GM18520 (cell line): Measurements from ENCODE around the gene PPP4R3A.

Experiments
- ATAC-seq: cut with Tn5 transposase; IDR thresholded peaks from one replicate; pipeline ENCODE4 v1.9.1; 2021; ENCODE audit not compliant: unreplicated experiment

The PPP4R3A gene

DNA sequence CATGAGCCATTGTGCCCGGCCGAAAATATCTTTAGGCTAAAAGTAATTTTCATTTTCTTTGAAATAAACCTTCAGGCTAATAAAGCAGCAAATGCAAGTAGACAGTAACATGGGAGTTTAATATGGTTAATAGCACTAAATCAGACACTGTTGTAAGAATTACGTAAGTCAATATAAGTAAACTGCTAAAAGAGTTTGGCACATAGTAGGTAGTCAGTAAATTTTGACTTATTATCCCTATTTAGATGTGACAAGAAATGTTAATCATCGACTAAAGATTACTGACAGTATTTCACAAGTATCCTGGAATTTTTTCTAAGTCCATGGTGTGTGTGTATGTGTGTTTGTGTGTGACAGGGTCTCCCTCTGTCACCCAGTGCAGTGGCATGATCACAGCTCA lies 3.9 kb downstream of the PPP4R3A start:
- ATAC-seq = no peak

DNA sequence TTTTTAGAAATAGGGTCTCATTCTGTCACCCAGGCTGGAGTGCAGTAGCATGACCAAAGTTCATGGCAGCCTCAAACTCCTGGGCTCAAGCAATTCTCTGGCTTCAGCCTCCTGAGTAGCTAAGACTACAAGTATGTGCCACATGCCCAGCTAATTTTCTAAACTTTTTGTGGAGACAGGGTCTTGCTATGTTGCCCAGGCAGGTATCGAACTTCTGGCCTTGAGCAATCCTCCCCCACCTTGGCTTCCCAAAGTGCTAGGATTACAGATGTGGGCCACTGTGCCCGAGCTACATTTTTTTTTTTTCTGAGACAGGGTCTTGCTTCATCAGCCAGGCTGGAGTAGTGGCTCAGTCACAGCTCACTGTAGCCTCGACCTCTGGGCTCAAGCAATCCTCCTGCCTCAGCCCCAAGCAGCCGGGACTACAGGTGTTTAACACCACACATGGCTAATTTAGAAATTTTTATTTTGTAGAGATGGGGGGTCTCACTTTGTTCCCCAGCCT lies 7.1 kb downstream of the PPP4R3A start:
- ATAC-seq = no peak

DNA sequence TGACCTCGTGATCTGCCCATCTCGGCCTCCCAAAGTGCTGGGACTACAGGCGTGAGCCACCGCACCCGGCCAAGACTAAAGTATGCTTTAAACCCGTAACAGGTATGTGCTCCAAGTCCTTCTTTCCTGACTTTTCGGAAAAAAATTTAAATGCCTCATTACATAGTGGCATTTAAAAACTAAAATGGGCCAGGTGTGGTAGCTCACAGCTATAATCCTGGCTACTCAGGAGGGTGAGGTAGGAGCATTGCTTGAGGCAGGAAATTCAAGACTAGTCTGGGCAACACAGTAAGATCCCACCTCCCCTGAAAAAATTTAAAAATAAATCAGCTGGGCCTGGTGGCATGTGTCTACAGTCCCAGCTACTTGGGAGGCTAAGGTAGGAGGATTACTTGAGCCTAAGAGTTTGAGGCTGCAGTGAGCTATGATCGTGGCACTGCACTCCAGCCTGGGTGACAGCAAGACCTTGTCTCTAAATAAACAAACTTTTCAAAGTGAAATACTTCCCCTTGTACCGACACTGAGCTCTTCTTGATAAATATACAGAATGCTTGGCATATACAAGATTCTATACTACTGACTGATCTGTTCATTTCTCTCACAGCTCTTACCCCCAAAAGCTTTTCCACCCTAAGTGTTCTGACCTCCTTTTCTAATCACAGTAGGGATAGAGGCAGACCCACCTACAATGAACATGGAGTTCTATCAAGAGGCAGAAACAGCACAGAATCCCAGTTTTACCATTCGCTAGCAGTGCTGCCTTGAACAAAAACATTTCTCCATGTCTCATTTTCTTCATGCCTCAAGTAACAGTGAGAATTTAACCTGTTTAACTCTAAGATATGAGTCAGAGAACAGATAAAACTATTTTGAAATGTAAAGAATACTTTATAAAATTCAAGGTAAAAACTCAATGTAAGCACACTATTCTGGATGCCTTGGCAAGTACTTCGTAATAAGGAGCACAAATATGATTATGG lies 7.9 kb downstream of the PPP4R3A start:
- ATAC-seq = no peak

DNA sequence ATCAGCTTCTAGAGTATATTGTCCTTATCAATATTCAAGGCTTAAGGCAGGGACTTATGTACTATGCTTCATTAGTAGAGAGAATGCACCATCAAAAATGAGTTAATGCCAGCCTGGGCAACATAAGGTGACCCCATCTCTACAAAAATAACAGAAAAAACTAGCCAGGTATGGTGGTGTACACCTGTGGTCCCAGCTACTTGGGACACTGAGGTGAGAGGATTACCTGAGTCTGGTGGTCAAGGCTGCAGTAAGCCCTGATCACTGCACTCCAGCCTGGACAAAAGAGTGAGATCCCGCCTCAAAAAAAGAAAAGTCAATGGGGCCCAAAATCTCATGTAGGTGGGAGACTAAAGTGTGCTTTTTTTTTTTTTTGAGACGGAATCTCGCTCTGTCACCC lies 8.8 kb downstream of the PPP4R3A start:
- no peak for ATAC-seq

DNA sequence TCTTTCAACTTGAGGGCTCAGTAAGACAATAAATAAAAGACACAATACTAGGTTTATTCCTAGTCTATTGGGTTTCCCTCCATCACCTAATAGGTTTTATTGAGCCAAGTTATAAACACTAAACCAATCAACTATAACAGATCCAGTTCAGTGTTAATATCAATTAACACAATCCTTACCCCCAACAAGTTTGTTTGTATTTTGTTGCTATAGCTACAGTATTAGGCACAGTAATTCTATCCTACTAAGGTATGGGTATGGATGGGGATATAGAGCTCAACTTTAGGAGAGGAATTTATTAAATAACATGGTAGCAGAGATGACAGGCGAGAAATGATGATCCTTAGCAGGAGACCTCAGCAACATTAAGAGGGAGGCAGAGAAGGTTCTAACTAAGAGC lies 13.3 kb downstream of the PPP4R3A start:
- ATAC-seq = no peak

DNA sequence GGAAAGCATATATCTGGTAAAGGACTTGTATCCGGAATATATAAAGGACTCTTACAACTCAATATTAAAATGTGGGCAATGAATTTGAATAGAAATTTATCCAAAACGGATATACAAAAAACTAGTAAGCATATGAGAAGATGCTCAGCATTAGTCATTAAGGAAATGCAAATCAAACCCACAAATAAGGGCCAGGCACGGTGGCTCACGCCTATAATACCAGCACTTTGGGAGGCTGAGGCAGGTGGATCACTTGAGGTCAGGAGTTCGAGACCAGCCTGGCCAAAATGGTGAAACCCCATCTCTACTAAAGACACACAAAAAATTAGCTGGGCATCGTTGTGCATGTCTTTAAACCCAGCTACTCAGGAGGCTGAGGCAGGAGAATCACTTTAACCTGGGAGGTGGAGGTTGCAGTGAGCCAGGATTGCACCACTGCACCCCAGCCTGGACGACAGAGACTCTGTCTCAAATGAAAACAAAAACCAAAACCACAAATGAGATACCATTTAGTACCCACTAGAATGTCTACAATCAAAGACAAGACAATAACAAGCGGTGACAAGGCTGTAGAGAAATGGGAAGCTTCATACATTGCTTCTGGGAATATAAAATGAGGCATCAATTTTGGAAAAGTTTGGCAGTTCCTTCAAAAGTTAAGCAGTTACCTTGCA lies 15.6 kb downstream of the PPP4R3A start:
- peak; percentile 35 for ATAC-seq

DNA sequence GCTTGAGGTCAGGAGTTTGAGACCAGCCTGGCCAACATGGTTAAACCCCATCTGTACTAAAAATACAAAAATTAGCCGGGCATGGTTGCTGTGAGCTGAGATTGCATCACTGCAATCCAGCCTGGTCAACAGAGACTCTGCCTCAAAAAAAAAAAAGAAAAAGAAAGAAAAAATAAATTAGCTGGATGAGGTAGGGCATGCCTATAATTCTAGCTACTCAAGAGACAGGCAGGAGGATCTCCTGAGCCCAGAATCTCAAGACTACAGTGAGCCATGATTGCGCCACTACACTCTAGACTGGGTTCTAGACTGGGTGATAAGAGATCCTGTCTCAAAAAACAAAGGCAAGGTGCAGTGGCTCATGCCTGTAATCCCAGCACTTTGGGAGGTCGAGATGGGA lies 16.9 kb downstream of the PPP4R3A start:
- no peak for ATAC-seq

DNA sequence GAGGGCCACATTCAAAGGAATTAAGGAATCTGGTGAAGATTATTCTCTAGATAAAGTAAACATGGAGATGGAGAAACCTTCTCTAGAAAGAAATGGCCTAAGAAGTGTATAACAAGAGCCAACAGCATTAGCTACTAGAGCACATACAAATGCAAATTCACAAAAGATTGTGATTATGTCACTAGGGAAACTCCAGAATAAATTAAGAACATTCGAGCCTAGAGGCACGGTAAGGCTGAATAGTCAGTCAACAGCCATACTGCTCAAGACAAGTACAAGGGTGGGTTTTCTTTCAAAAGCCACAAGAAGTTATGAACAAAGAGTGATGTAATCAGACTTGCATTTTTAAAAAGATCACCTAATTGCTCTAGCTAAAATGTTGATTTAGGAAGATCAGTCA lies 25.4 kb downstream of the PPP4R3A start:
- ATAC-seq = peak; percentile 45

DNA sequence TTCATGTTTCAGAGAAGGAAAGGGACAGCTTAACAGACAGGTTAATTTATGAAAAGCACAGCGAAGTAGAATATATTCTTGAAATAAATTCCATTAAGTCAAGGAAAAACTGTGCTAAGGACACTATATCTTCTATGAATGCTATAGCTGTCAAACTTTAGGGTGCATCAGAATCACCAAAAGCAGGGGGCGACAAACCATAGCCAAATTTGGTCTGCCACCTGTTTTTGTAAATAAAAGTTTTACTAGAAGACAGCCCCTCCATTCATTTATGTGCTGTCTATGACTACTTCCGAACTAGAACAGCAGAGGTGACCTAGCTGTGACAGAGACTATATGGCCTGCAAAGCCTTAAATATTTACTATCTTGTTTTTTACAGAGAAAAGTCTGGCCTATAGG lies 25.9 kb downstream of the PPP4R3A start:
- no peak for ATAC-seq

DNA sequence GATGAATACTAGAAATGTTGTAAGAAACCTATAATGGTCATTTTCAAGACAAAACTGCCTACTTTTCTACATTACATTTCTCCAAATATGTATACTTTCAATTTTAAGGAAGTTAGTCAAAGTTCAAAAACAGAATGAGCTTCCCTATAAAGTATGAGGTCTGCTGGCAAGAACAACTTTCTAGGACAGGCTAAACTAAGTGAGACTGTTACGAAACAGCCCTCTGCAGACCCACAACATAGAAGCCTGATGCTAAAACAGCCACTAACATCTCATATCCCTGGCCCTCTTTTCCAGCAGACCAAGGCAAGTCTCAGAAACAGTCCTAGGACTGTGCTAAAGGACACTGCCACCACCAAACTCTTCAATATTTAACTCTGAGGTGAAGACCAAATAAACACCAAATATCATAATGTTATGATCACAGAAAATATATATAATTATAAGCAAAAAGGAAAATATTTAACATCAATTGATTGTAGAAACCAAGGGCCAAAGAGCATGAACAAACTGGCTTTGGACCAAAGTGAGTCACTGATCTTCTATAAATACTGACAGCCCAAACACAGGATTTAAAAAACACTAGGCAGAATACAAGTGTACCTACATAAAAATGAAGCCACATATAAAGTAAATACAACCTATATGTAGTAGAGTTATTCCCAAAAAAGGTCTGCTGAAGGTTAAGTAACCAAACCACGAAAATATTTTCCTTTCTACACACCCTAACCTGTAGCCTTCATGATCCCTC lies 27.7 kb downstream of the PPP4R3A start:
- no peak for ATAC-seq

DNA sequence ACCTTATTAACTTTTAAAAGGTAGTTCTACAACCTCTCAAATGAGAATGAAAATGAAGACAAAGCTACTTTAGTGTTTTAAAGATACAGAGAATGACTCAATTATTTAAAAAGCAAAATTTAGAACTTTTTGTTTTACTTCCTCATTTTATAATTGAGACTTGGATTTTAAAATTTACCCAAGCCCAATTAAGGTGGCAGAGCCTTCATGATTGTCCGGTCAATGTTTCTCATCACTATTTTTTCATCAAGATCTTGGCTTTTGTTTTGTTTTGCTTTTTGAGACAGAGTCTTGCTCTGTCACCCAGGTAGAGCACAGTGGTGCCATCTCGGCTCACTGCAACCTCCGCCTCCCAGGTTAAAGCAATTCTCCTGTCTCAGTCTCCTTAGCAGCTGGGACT lies 32.7 kb downstream of the PPP4R3A start:
- no peak for ATAC-seq

DNA sequence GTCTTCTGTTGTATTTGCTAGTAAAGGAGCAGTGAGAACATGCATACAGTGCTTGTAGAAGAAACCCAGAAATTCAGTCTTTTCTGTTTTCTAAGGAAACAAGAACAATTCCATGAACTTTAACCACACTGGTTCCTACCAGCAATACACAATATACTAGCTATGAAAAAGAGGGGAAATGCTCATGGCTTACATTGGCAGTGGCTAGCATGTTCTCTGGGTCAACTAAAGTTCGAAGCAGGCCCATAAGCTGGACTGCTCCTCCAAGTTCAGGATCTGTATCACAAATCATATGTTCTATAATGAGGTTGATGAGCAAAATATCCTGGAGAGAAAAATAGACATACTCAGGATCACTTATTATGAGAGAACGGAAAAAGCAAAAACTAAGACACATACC lies 37.1 kb downstream of the PPP4R3A start:
- no peak for ATAC-seq

DNA sequence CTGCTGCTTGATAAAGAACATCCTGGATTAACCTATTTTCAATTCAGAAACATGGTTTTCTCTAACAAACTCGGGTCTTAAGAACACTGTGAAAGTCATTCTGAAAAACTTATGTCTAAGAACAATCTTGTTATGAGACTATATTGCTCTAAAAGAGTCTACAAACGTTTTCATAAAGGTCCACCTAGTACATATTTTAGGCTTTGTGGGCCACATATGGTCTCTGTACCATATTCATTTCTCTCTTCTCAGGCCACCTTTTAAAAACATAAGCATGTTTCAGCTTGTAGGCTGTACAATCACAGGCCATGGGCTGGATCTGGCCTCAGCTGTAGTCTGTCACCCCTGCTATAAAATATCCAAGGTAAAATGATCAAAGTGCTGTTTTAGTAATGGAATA lies 39.9 kb downstream of the PPP4R3A start:
- no peak for ATAC-seq

DNA sequence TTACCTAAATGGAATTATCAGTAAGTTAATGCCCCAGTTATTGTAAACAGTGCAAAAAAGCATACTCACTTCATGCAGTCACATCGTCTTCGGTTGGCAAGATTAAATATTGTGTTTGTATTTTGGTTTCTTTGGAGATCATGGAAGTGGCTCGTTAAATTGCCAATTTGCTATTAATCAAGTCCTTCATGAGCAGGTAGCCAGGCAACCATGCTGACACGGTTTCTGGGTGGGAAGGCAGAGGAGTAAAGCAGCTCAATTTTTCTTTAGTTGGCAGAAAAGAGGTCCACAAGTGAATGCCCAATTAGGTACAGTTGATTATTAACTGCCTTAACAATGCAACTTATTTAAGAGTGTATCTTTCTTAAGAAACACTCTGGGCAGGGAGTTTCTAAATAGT lies 43.9 kb downstream of the PPP4R3A start:
- no peak for ATAC-seq

DNA sequence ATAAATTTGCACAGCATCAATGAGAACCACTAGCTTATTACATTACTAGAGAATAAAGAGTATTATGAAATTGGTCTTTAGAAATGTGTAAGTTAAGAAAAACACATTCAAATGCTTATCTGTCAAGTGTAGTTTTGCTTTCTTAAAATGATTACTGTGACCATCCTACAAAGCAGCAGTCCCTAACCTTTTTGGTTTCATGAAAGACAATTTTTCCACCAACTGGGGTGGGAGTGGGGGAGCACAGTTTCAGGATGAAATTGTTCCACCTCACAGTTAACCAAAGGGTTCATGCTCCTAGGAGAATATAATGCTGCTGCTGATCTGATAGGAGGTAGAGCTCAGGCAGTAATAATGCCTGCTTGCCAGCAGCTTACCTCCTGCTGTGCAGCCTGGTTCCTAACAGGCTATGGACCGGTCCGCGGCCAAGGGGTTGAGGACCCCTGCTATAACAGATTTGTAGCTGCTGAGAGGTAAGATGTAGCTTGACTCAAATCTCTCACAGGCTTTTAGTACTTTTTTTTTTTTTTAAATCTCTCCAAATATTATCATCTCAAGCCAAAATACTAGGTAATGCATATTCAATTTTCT lies 45.4 kb downstream of the PPP4R3A start:
- ATAC-seq = no peak

DNA sequence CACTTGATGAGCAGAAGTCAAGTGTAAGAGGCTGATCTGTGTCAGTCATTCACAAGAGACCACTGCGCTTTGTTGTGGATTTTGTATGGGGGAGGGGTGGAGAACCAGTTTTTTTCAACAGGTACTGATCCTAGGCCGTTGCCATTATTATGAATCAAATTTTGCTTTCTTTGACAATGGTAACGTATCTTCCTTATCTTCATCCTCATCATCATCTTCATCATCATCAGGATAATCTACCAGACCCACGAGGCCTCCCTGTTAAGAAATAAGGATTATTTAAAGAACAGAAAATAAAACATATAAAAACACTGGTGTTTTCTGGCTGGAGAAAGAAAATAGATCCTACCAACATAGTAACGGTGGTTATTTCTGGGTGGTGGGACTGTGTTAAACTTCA lies 51.5 kb downstream of the PPP4R3A start:
- ATAC-seq = no peak

DNA sequence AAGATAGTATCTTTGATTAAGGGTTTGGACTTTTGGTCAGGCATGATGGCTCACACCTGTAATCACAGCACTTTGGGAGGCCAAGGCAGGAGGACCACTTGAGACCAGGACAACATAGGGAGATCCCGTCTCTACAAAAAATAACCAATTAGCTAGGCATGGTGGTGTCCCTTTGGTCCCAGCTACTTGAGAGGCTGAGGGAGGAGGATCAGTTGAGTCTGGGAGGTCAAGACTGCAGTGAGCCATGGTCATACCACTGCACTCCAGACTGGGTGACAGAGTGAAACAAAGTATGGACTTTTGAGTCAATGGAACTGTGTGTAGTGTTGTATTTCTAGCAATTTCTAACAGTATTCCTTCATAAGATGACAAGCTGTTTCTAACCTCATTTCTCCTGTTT lies 53.8 kb downstream of the PPP4R3A start:
- no peak for ATAC-seq

DNA sequence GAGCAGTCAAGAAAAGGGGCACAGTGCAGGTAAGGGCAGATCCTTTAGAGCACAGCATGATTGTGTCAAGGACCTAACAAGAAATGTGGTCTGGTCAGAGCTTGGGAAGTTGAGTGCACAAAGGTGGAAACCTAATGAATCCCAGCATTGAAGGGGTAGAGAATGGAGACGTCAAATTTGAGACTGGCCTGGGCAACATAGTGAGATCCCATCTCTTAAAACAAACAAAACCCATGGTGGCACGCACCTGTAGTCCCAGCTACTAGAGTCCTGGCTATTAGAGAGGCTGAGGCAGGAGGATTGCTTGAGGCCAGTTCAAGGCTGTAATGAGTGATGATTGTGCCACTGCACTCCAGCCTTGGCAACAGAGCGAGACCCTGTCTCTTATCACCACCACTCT lies 55.5 kb downstream of the PPP4R3A start:
- no peak for ATAC-seq

DNA sequence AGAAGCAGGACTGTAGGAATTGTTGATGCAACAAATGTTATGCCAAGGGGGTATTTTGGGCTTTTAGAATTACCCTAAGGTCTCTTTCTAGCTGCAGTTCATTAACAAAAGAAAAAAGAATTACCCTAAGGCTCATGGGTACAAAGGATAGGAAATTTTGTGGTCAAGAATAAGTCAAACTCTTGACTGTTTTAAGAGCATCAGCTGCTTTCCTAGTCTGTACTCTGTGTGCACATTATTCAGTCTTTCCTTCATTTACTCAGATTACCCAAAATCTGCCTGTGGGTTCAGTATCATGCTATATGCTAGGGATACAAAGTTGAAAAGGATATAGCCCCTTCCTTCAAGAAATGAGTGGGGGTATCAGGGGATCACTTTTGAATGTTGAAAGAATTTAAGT lies 56.0 kb downstream of the PPP4R3A start:
- no peak for ATAC-seq

DNA sequence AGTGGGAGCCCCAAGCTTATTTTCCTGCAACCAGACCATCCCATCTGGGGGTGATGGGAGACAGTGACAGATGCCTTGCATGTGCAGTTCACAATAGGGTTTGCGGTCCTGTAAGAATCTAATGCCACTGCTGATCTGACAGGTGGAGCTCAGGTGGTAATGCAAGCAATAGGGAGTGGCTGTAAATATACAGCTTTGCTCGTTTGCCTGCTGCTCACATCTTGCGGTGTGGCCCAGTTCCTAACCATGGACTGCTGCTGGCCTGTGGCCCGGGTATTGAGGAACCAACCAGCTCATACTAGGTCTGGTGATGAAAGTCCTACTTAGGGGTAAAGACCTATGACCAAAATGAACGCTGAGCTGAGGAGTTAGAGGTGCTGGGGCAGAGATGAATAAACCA lies 56.4 kb downstream of the PPP4R3A start:
- ATAC-seq = no peak
